ENCODE results near the gene PIM1.

DNA sequence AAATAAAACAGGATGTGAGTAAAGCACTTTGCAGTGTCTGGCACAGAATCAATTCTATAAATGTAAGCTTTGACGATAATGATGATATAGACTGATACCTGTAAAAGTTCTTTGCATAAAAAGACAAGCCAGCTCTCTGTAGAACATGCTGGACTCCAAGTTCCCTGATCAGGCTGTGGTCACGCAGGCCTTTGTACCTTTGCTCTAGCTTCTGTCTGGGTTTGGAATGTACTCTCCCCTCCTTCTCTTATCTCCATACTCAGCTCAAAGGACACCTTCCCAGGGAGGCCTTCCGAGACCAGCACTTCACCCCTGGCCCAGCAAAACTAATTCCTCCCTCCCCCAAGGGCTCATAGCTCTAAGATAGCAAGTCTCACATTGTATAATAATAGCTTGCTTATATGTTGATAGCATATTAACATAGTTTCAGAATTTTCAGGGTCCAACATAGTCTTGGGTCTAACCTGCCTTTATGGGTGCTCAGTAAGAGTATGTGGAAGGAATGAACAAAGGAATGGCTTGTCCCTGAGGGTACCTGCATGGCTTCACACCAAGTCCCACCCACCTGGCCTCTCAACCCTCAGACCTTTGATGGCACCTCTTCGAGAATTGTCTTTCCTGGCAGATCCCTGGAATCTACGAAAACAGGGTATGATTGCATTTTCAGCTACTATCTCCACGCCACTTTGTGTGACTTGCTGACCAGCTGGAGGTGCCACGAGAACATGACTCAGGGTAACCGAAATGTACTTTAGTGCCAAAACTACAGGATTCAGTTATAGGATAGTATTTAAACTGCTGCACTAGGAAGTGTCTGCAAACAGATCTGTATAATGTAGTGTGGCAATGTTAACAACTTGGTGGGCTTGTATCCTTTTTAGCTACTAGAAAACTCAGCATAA is 41.7 kb upstream of the PIM1 start:
- TF ChIP-seq POLR2A (IDR thresholded peaks at IDR 0.05) = no peak
- TF ChIP-seq, protein P1, sequence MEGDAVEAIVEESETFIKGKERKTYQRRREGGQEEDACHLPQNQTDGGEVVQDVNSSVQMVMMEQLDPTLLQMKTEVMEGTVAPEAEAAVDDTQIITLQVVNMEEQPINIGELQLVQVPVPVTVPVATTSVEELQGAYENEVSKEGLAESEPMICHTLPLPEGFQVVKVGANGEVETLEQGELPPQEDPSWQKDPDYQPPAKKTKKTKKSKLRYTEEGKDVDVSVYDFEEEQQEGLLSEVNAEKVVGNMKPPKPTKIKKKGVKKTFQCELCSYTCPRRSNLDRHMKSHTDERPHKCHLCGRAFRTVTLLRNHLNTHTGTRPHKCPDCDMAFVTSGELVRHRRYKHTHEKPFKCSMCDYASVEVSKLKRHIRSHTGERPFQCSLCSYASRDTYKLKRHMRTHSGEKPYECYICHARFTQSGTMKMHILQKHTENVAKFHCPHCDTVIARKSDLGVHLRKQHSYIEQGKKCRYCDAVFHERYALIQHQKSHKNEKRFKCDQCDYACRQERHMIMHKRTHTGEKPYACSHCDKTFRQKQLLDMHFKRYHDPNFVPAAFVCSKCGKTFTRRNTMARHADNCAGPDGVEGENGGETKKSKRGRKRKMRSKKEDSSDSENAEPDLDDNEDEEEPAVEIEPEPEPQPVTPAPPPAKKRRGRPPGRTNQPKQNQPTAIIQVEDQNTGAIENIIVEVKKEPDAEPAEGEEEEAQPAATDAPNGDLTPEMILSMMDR (IDR thresholded peaks at IDR 0.05 in 8 of 11, conservative IDR thresholded peaks at IDR 0.05 in 3 of 11) = no peak
